ENCODE data around the gene RNF217.

GRCh38 chr6:125101128-125101527 lies 138.9 kb downstream of the RNF217 start:
- no peak for TF ChIP-seq EZH2 (IDR thresholded peaks at IDR 0.05; ENCODE audit: borderline replicate concordance, control insufficient read depth, low read depth, low read length)
- TF ChIP-seq POLR2A (IDR thresholded peaks at IDR 0.05; ENCODE audit: low read depth, low read length): no peak
- no peak for TF ChIP-seq ZZZ3 (IDR thresholded peaks at IDR 0.05; ENCODE audit: control insufficient read depth, insufficient read length, low read depth)
